Measurements from ENCODE around the gene IL1RL2.

IL1RL2 gene

GRCh38 chr2:102269200-102269524 lies 82.3 kb downstream of the IL1RL2 start:
- DNase-seq: no peak

GRCh38 chr2:102271844-102272243 lies 85.0 kb downstream of the IL1RL2 start:
- DNase-seq: peak; percentile 44

GRCh38 chr2:102273619-102274211 lies 86.9 kb downstream of the IL1RL2 start:
- no peak for DNase-seq

DNA sequence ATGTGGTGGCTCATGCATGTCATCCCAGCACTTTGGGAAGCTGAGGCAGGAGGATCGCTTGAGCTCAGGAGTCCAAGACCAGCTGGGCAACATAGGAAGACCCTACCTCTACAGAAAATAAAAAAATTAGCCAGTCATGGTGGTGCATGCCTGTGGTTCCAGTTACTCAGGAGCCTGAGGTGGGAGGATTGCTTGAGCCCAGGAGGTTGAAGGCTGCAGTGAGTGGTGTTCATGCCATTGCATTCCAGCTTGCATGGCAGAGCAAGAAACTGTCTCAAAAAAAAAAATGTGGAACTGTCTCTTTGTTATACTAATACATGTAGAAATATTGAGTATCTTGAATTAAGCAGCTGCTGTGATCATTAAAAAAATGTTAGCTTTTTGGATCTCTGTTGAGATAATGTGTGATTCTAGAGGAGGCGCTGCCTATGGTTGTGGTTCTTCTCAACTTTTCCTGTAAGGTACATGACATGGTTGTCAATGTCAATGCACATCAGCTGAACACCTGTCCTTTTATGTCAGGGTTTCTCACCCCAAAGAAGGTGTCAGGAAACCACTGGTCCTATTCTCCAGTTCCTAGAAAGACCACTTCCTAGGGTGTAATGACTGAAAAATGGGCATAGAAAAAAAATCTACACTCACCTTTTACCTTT lies 89.9 kb downstream of the IL1RL2 start:
- peak; percentile 42 for DNase-seq

GRCh38 chr2:102277202-102277700 lies 90.4 kb downstream of the IL1RL2 start:
- DNase-seq: no peak

DNA sequence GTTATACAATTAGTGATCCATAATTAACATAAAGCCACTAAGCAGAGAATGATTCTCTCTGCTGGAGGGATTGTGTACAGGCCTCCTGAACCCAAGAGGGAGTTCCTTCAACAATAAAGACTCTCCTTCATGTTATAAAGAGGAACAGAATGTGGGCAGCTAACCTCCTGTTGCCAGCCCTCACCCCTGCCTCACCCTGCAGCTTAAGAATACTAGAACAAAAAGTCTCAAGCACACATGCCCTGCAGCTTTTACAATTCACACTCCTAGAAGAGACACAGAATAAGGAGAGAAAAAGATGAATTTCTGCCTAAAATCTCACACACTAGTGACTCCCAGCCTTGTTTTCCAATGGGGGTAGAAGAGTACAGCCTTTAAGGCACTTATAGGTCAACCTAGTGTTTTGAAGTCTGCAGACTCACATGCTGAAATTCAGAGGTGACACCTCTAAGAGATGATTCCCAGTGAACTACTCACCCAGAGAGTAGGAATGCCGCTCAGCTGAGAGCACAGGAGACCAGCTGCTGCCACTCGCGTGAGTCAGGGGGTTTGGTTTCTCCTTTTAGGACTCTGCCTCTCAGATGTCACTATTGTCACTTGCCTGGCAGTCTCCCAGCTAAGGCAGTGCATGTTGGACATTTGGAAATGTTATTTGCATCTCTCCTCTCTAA lies 92.0 kb downstream of the IL1RL2 start:
- no peak for DNase-seq

DNA sequence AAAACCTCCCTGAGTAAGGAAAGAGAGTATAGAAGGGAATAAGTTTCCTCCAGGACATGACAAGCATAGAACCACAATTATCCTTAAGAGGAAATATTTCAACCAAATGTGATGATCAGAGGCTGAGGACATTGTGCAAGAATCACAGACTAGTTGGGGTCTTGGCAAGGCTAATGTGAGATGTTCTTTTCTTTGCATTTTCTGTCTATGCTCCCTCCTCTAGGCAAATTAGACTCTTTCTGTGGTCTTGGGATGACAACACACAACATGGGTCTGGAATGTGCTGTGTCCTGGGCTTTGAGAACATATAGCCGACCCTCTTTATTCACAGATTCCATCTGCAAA lies 92.5 kb downstream of the IL1RL2 start:
- DNase-seq: no peak

GRCh38 chr2:102282678-102283091 lies 95.9 kb downstream of the IL1RL2 start:
- DNase-seq: no peak

DNA sequence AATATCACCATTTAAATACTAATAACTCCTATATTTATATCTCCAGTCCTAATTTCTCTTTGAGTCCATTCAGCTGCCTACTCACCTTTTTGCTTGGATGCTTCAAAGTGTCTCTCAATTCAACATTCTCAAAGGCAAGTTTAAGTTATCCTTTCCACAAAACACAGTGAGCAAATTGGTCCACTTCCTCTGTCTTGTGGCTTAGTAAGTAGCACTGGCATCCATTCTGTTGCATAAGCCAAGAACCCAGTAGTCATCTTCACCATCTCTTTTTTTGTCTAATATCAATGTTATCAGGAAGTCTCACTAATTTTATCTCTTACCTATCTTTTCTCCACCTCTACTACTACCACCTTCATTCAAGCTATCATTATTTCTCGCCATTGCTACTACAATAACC lies 97.2 kb downstream of the IL1RL2 start:
- DNase-seq: no peak

DNA sequence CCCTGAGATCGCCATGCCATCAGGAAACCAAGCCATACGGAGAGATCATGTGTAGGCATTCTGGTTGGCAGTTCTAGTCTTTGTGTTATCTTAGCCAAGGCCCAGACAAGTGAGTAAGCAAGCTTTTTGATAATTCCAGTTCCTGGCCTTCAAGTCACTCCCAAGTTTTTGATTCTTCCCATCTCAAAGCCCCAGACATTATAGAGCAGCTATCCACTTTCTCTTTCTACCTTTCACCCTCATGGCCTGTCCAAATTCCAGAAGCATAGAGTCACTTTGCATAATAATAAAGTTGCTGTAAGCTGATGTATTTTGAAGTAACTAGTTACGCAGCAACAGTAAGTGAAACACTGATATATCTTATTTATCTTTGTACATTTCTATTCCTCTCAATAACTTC lies 97.8 kb downstream of the IL1RL2 start:
- DNase-seq: no peak

GRCh38 chr2:102285368-102285767 lies 98.5 kb downstream of the IL1RL2 start:
- no peak for DNase-seq

- no peak for DNase-seq
These were observed 99.2 kb downstream of the IL1RL2 start for GRCh38 chr2:102286041-102286440.

- no peak for DNase-seq
These were observed 102.3 kb downstream of the IL1RL2 start for GRCh38 chr2:102289129-102289528.
